ENCODE data around the gene KIF1B. TPM values are rescaled to one million over a fixed set of nuclear protein-coding genes. Genes with fewer than 3 reads are reported as not detected.

KIF1B gene
- total and polyA plus RNA-seq, 9 of the 15 experiments (the other 6 are each of a cell fraction or from before 2014, with no cell fraction given) = 2.8 to 19.8 (median 11.9) TPM

DNA sequence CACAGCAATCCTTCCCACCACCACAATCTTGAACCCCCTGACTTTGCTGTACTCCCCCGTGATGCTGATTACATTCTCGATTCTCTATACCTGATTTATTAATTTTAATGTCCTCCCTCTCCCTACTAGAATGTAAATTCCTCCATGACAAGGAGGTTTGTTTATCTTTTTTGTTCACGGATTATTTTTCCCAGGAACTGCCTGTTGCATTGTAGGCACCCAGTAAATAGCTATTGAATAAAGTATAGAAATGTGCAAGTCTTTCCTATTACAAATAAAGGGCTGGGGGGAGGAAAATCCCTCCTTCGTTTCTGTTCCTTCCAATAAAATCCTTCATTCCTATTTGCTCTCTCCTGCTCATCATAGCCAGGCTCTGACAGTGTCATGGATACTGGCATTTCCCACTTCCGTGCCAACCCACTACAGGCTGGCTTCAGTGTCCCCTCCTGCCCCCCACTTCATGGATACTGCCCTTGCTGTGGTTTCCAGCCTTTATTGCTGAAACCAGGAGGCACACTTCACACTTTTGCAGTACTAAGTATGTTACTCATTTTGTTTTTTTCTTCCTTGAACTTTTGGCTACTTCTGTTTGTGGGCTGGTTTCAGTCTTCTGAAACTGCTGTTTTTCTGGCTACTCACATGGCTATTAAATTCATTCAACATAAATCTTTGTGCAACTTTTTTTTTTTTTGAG, 7.5 kb downstream of the KIF1B start:
- DNase-seq (ENCODE audit: extremely low read depth in 1 of 4, low spot score in 3 of 4) (no peak), ATAC-seq (no peak), FAIRE-seq (no peak)
- Histone ChIP-seq H3K9ac (ENCODE audit: insufficient read depth in 1 of 2, low read depth in 2 of 2, low read length in 2 of 2) (no peak overlapping the region), H3K9me1 (ENCODE audit: control insufficient read depth, insufficient read depth, low read length) (no peaks in the 10 kb centered on the region), H3K27me3 (ENCODE audit: control insufficient read depth in 2 of 2, insufficient read depth in 2 of 2, low read length in 2 of 2) (no peaks in the 10 kb centered on the region), H3K36me3 (ENCODE audit: control insufficient read depth, insufficient read depth, low read length) (no peaks in the 10 kb centered on the region), H4K20me1 (replicated peaks; ENCODE audit: control insufficient read depth, insufficient read depth, low read length) (peaks cover 4% of the 10 kb centered on the region; the same call in 1 of the 2 replicates), H3K79me2 (ENCODE audit: control insufficient read depth, insufficient read depth, low read length) (peaks cover 20% of the 10 kb centered on the region), H2AFZ (ENCODE audit: low read depth, low read length) (no peak overlapping the region), H3K9me3 (replicated peaks; ENCODE audit: control insufficient read depth, insufficient read depth, low read depth, low read length) (no peaks in the 10 kb centered on the region), H3K4me3 (no peak overlapping the region), H3K4me2 (ENCODE audit: insufficient read depth, low read length) (no peak overlapping the region), H3K4me1 (replicated peaks in 1 of 2; ENCODE audit: control insufficient read depth in 2 of 2, insufficient read depth in 2 of 2, low read length in 2 of 2) (peaks cover 0 to 9% of the 10 kb centered on the region in 2 experiments; a peak in 3 of 5 replicates), H3K27ac (ENCODE audit: extremely low read depth, low read depth, low read length) (no peak overlapping the region)
- CTCF ChIA-PET (ENCODE audit: low intra/inter-chr PET ratio) = no interaction called here
- in situ Hi-C loops (cut with MboI) (no loop called here), intact Hi-C loops (cut with micrococcal nuclease) (no loop called here)
- 17% methylated on average over 5 of the region's 5 CpGs for WGBS (ENCODE audit: insufficient coverage, low coverage, missing lambda C conversion rate)
- BruUV-seq (replicated peaks) = no TSS peak
- POLR2A ChIA-PET = interaction anchor here (1.3 to 2.0 kb wide), 3 partner anchors 10 to 106 kb away, joined by 4 to 7 read pairs (median 5); no protein-coding TSS in a partner anchor
- TF ChIP-seq KDM1A (IDR thresholded peaks at IDR 0.05) (0 out of 4 replicates have a peak, but pooled peaks have one; percentile 22 to 45), ZNF584 (CRISPR knock-in tag; IDR thresholded peaks at IDR 0.05; ENCODE audit: low read depth) (no peak), SIX5 (IDR thresholded peaks at IDR 0.05; ENCODE audit: borderline replicate concordance in 1 of 2, insufficient read depth in 1 of 2, low read depth in 1 of 2, low read length in 2 of 2) (no peak), BACH1 (tag; IDR thresholded peaks at IDR 0.05) (no peak)
- TF ChIP-seq, protein P1, sequence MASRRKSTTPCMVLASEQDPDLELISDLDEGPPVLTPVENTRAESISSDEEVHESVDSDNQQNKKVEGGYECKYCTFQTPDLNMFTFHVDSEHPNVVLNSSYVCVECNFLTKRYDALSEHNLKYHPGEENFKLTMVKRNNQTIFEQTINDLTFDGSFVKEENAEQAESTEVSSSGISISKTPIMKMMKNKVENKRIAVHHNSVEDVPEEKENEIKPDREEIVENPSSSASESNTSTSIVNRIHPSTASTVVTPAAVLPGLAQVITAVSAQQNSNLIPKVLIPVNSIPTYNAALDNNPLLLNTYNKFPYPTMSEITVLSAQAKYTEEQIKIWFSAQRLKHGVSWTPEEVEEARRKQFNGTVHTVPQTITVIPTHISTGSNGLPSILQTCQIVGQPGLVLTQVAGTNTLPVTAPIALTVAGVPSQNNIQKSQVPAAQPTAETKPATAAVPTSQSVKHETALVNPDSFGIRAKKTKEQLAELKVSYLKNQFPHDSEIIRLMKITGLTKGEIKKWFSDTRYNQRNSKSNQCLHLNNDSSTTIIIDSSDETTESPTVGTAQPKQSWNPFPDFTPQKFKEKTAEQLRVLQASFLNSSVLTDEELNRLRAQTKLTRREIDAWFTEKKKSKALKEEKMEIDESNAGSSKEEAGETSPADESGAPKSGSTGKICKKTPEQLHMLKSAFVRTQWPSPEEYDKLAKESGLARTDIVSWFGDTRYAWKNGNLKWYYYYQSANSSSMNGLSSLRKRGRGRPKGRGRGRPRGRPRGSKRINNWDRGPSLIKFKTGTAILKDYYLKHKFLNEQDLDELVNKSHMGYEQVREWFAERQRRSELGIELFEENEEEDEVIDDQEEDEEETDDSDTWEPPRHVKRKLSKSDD (conservative IDR thresholded peaks at IDR 0.05; ENCODE audit: low read length) = no peak
- TF ChIP-seq, protein P2, sequence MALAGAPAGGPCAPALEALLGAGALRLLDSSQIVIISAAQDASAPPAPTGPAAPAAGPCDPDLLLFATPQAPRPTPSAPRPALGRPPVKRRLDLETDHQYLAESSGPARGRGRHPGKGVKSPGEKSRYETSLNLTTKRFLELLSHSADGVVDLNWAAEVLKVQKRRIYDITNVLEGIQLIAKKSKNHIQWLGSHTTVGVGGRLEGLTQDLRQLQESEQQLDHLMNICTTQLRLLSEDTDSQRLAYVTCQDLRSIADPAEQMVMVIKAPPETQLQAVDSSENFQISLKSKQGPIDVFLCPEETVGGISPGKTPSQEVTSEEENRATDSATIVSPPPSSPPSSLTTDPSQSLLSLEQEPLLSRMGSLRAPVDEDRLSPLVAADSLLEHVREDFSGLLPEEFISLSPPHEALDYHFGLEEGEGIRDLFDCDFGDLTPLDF (CRISPR knock-in tag; IDR thresholded peaks at IDR 0.05) = no peak
